Amygdala (tissue), 56 donors: ENCODE results near the gene NRF1.
"Not testable (repeated sequence)": the region's sequence is repeated elsewhere in the genome, so short reads cannot be mapped to it uniquely, and the experiment has no call there.

Experiments
- DNase-seq, 56 donors: peaks; one replicate each; lab custom pipeline; 2025; lab: John Stamatoyannopoulos, UW

NRF1 gene

GRCh38 chr7:129611246-129612111, at the start of gene NRF1:
NRF1 (plus strand) TSS chr7:129611720; CDS start chr7:129657352, 45,632 bp downstream.
- DNase-seq = peak; percentile 18 to 89 (median 77)

- not testable (repeated sequence) for DNase-seq
These were observed 45.2 kb upstream of the NRF1 start for GRCh38 chr7:129566323-129566722.

- DNase-seq = no peak
These were observed 44.1 kb upstream of the NRF1 start for GRCh38 chr7:129567377-129567776.

- DNase-seq = no peak
These were observed 43.3 kb upstream of the NRF1 start for GRCh38 chr7:129568240-129568639.

- DNase-seq = no peak
These were observed 42.2 kb upstream of the NRF1 start for GRCh38 chr7:129569326-129569725.

- DNase-seq = no peak
These were observed 41.7 kb upstream of the NRF1 start for GRCh38 chr7:129569811-129570215.

GRCh38 chr7:129571201-129571600, 40.3 kb upstream of the NRF1 start:
- no peak for DNase-seq

GRCh38 chr7:129572205-129572604, 39.3 kb upstream of the NRF1 start:
- no peak for DNase-seq

- DNase-seq = no peak
These were observed 37.0 kb upstream of the NRF1 start for GRCh38 chr7:129574487-129574886.

GRCh38 chr7:129575699-129576098, 35.8 kb upstream of the NRF1 start:
- DNase-seq = no peak

- DNase-seq = no peak
These were observed 35.4 kb upstream of the NRF1 start for GRCh38 chr7:129576138-129576537.

- no peak for DNase-seq
These were observed 32.7 kb upstream of the NRF1 start for GRCh38 chr7:129578829-129579228.

- DNase-seq = not testable (repeated sequence)
These were observed 25.3 kb upstream of the NRF1 start for GRCh38 chr7:129586179-129586578.

- no peak for DNase-seq
These were observed 23.3 kb upstream of the NRF1 start for GRCh38 chr7:129588268-129588667.

- no peak for DNase-seq
These were observed 19.7 kb upstream of the NRF1 start for GRCh38 chr7:129591868-129592267.

GRCh38 chr7:129596386-129596785, 15.1 kb upstream of the NRF1 start:
- DNase-seq = not testable (repeated sequence)

GRCh38 chr7:129597672-129598071, 13.8 kb upstream of the NRF1 start:
- DNase-seq = no peak

GRCh38 chr7:129599174-129599573, 12.3 kb upstream of the NRF1 start:
- DNase-seq = no peak

- not testable (repeated sequence) for DNase-seq
These were observed 7.9 kb upstream of the NRF1 start for GRCh38 chr7:129603594-129603993.

- not testable (repeated sequence) for DNase-seq
These were observed 7.5 kb upstream of the NRF1 start for GRCh38 chr7:129604021-129604420.

GRCh38 chr7:129604713-129605437, 6.6 kb upstream of the NRF1 start:
- DNase-seq = no peak
